ENCODE measurements around the gene ASCC1. TPM values are rescaled to one million over a fixed set of nuclear protein-coding genes. Genes with fewer than 3 reads are reported as not detected.

ASCC1 gene
- total and polyA plus RNA-seq, 2 of the 13 experiments (the other 11 are each of a cell fraction or from before 2014, with no cell fraction given) = 21.6 to 30.1 TPM

DNA sequence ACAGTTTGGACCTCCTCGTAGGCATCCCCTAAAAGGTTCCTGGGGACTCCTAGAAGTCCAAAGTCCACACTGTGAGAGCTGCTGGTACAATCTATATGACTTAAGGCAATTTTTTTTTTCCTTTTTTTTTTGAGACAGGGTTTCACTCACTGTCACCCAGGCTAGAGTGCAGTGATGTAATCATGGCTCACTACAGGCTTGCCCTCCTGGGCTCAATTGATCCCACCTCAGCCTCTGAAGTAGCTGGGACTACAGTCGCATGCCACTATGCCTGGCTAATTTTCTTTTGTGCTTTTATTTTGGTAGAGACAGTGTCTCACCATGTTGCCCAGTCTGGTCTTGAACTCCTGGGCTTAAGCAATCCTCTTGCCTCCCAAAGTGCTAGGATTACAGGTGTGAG, 123.1 kb downstream of the ASCC1 start:
- H3K4me1 ChIP-seq (ENCODE audit: insufficient read depth, low read length) = peaks cover 85% of the 10 kb centered on the region
- FAIRE-seq = no peak
- no peak overlapping the region for H3K27ac ChIP-seq (ENCODE audit: extremely low read length, insufficient read depth, low read length)
- CTCF ChIA-PET (ENCODE audit: low intra/inter-chr PET ratio, low total read pairs) = no interaction called here
- H4K20me1 ChIP-seq (ENCODE audit: insufficient read depth, low read length) = no peaks in the 10 kb centered on the region
- POLR2A ChIA-PET = no interaction called here
- H3K9me3 ChIP-seq (ENCODE audit: low read length) = no peaks in the 10 kb centered on the region
- no peaks in the 10 kb centered on the region for H3K36me3 ChIP-seq (replicated peaks in 1 of 2; ENCODE audit: control insufficient read depth in 1 of 2, insufficient read depth in 2 of 2, low read length in 2 of 2)
- H3K4me3 ChIP-seq (replicated peaks in 1 of 3; ENCODE audit: insufficient read depth in 1 of 3, low read depth in 2 of 3, low read length in 3 of 3) = no peak overlapping the region
- no peak overlapping the region for H3K4me2 ChIP-seq (ENCODE audit: low read depth, low read length)
- in situ Hi-C loops (cut with HindIII; ENCODE audit: extremely low pct_ligation_motif_present, low pct_unique_long_range_greater_than_20kb) = loop anchor here (25.0 kb wide), 1 partner anchor 244 kb away; no protein-coding TSS in a partner anchor
- H3K79me2 ChIP-seq (ENCODE audit: insufficient read depth, low read length) = no peaks in the 10 kb centered on the region
- no peak overlapping the region for H3K9ac ChIP-seq (ENCODE audit: insufficient read depth, low read depth, low read length)
- no TSS peak for BruUV-seq (replicated peaks)
- peaks cover 0 to 2% of the 10 kb centered on the region in 2 experiments; a peak in 1 of 5 replicates for H3K27me3 ChIP-seq (ENCODE audit: control insufficient read depth in 1 of 2, insufficient read depth in 2 of 2, low read length in 2 of 2)
- no peak overlapping the region for H2AFZ ChIP-seq (ENCODE audit: low read length)
- intact Hi-C loops (cut with micrococcal nuclease; ENCODE audit: unreplicated experiment) = no loop called here
- no peak for ATAC-seq
- TF ChIP-seq, protein P1, sequence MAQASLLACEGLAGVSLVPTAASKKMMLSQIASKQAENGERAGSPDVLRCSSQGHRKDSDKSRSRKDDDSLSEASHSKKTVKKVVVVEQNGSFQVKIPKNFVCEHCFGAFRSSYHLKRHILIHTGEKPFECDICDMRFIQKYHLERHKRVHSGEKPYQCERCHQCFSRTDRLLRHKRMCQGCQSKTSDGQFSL (CRISPR knock-in tag; IDR thresholded peaks at IDR 0.05) = no peak
- TF ChIP-seq ZNF263 (CRISPR knock-in tag; IDR thresholded peaks at IDR 0.05) (no peak), ZNF556 (CRISPR knock-in tag; IDR thresholded peaks at IDR 0.05; ENCODE audit: borderline replicate concordance) (no peak), GZF1 (CRISPR knock-in tag; IDR thresholded peaks at IDR 0.05) (no peak), ARNT (IDR thresholded peaks at IDR 0.05) (no peak), MAFK (conservative IDR thresholded peaks at IDR 0.05 in 1 of 2, IDR thresholded peaks at IDR 0.05 in 1 of 2; ENCODE audit: low read length in 2 of 2) (no peak), ATF7 (IDR thresholded peaks at IDR 0.05) (0 out of 2 replicates have a peak, but pooled peaks have one; percentile 8), ATF7 (CRISPR knock-in tag; IDR thresholded peaks at IDR 0.05) (no peak), MYNN (CRISPR knock-in tag; IDR thresholded peaks at IDR 0.05; ENCODE audit: low read depth) (peak; percentile 67; the same call in 1 of the 2 replicates), FOSL2 (CRISPR knock-in tag; IDR thresholded peaks at IDR 0.05) (0 out of 2 replicates have a peak, but pooled peaks have one; percentile 10), CEBPB (IDR thresholded peaks at IDR 0.05; ENCODE audit: borderline replicate concordance, low read depth, low read length) (peak; percentile 42; the same call in 1 of the 2 replicates), CAMTA2 (CRISPR knock-in tag; IDR thresholded peaks at IDR 0.05; ENCODE audit: borderline replicate concordance) (no peak), CEBPG (CRISPR knock-in tag; IDR thresholded peaks at IDR 0.05) (peak; percentile 56; the same call in 1 of the 2 replicates), RARA (CRISPR knock-in tag; IDR thresholded peaks at IDR 0.05) (0 out of 2 replicates have a peak, but pooled peaks have one; percentile 6)
- TF ChIP-seq, protein P2, sequence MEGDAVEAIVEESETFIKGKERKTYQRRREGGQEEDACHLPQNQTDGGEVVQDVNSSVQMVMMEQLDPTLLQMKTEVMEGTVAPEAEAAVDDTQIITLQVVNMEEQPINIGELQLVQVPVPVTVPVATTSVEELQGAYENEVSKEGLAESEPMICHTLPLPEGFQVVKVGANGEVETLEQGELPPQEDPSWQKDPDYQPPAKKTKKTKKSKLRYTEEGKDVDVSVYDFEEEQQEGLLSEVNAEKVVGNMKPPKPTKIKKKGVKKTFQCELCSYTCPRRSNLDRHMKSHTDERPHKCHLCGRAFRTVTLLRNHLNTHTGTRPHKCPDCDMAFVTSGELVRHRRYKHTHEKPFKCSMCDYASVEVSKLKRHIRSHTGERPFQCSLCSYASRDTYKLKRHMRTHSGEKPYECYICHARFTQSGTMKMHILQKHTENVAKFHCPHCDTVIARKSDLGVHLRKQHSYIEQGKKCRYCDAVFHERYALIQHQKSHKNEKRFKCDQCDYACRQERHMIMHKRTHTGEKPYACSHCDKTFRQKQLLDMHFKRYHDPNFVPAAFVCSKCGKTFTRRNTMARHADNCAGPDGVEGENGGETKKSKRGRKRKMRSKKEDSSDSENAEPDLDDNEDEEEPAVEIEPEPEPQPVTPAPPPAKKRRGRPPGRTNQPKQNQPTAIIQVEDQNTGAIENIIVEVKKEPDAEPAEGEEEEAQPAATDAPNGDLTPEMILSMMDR (CRISPR knock-in tag; IDR thresholded peaks at IDR 0.05) = no peak
- TF ChIP-seq, protein P3, sequence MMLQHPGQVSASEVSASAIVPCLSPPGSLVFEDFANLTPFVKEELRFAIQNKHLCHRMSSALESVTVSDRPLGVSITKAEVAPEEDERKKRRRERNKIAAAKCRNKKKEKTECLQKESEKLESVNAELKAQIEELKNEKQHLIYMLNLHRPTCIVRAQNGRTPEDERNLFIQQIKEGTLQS (CRISPR knock-in tag; IDR thresholded peaks at IDR 0.05) = no peak
- 36% methylated on average over 2 of the region's 2 CpGs for WGBS (ENCODE audit: low lambda C conversion rate)
- no peak for DNase-seq (ENCODE audit: low spot score)

Data from HepG2 (cell line).